Choroid plexus epithelial cell (primary cell): ENCODE measurements around the gene ZBTB17.

Experiments used
- DNase-seq: peaks from one replicate; pipeline ENCODE4 v3.0.0-alpha.2; 2010; ENCODE audit warnings: low read depth
- H3K4me3 ChIP-seq: 2 replicates; pipeline ENCODE4 v1.5.1; 2011; ENCODE audit warnings: low read depth, mild to moderate bottlenecking, control low read depth, low read length, moderate library complexity
- CTCF ChIP-seq: conservative IDR thresholded peaks from 2 replicates; pipeline ENCODE4 v1.5.1; 2011; ENCODE audit warnings: low read depth, mild to moderate bottlenecking, control low read depth, inconsistent platforms, low read length, moderate library complexity

ZBTB17 gene

GRCh38 chr1:16018749-16019643 lies 43.1 kb upstream of the ZBTB17 start:
- no peak for TF ChIP-seq CTCF
- no peak overlapping the region for H3K4me3 ChIP-seq
- DNase-seq: no peak

GRCh38 chr1:16018308-16018707 lies 42.4 kb upstream of the ZBTB17 start:
- no peak for DNase-seq
- TF ChIP-seq CTCF: no peak
- no peak overlapping the region for H3K4me3 ChIP-seq

- peak; percentile 72 for DNase-seq
- no peak within 1 kb of the TSS for H3K4me3 ChIP-seq
- TF ChIP-seq CTCF: no peak
These were observed 41.8 kb upstream of the ZBTB17 start, which contains the start of gene HSPB7 for GRCh38 chr1:16017461-16018303. Gene HSPB7, minus strand, starts transcription at chr1:16018043. Its CDS starts 80 bp downstream, at chr1:16017963.

- TF ChIP-seq CTCF: no peak
- DNase-seq: no peak
- no peak overlapping the region for H3K4me3 ChIP-seq
These were observed 41.2 kb upstream of the ZBTB17 start for GRCh38 chr1:16017076-16017460.

GRCh38 chr1:16015960-16016901 lies 40.3 kb upstream of the ZBTB17 start:
- no peak for TF ChIP-seq CTCF
- DNase-seq: no peak
- H3K4me3 ChIP-seq: no peak overlapping the region

GRCh38 chr1:16015491-16015890 lies 39.6 kb upstream of the ZBTB17 start:
- DNase-seq: no peak
- no peak for TF ChIP-seq CTCF
- no peak overlapping the region for H3K4me3 ChIP-seq
